GM21360 (cell line): ENCODE measurements around the gene MRPL11.

Experiments
- ATAC-seq: cut with Tn5 transposase; IDR thresholded peaks from one replicate; pipeline ENCODE4 v1.9.1; 2021; ENCODE audit warnings: mild to moderate bottlenecking, moderate library complexity; ENCODE audit not compliant: unreplicated experiment

MRPL11 gene

GRCh38 chr11:66407651-66408050 is 31.0 kb downstream of the MRPL11 start:
- no peak for ATAC-seq

DNA sequence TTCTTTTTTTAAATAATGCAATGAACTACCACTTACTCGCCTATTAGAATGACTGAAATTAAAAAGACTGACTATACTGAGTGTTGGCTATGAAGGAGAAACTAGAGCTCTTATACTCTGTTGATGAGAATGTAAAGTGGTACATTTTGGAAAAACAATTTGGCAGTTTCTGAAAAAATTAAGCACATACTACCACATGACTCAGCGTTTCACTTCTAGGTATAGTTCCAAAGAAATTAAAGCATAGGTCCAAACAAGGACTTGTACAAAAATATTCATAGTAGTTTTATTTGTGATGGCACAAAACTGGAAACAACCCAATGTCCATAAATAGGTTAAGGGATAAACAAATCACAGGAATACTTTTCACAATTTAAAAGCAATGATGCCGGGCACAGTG is 44.7 kb downstream of the MRPL11 start:
- ATAC-seq, result no peak

- ATAC-seq, result no peak
Observed at GRCh38 chr11:66391322-66391721, 47.3 kb downstream of the MRPL11 start.

- ATAC-seq, result no peak
Observed at GRCh38 chr11:66388780-66389386, 49.8 kb downstream of the MRPL11 start.

DNA sequence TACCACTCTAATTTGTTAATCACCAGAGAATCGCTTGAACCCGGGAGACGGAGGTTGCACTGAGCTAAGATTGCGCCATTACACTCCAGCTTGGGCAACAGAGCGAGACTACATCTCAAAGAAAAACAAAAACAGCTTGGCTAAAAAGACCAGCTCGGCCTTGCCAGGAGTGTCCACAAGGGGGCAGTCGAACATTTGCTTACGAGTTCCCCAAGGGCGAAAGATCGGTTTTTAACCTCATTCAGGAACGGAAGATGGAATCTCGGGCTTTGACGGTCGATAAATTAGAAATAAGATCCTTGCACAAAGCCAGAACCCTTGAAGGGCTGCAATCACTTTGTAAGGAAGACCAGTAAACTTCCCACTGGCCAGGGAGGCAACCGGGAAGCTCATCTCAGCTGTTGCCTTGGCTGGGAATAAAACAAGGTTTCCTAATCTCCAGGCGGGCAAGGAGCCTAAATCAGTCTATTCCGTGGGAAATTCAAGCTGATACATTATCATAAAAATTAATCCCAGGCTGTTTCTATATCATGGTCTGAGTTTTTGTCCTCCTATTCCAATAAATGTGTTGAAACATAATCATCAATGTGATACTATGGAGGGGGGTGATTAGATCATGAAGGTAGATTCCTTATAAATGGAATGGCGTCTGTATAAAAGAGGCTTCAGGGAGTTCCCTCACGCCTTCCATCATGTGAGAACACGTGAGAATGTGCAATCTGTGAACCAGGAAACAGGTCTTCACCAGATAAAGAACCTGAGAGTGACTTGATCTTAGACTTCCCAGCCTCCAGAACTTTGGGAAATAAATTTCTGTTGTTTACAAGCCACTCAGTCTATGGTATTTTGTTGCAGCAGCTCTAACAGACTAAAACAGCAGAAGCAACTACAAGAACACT is 52.2 kb downstream of the MRPL11 start:
- ATAC-seq, result no peak
